Anterior cingulate cortex (tissue), 58 donors: ENCODE measurements around the gene IBSP.
A peak's percentile ranks its signal among the peaks of the same experiment; 100 is the strongest.

Experiments
- DNase-seq, 58 donors: peaks; one replicate each; lab custom pipeline; 2025; lab: John Stamatoyannopoulos, UW

The IBSP gene

DNA sequence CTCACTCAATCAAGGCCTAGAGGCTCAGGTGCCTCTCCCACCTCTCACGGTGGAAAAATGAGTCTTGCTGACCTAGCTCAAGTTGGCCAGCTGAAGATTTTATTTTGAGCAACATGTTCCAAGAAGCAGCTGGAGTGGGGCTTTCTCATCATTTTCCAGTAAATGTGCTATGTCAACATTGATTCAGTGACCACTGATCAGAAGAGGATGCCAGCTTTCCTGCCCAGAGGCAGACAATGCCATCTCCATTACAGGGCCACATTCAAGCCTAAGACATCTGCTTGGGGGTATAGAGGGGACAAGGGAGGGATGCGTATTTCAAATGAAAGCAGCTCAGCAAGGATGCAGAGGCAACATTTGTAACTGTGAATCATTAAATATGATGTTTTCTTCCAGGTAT, 36.4 kb downstream of the IBSP start:
- DNase-seq = no peak

DNA sequence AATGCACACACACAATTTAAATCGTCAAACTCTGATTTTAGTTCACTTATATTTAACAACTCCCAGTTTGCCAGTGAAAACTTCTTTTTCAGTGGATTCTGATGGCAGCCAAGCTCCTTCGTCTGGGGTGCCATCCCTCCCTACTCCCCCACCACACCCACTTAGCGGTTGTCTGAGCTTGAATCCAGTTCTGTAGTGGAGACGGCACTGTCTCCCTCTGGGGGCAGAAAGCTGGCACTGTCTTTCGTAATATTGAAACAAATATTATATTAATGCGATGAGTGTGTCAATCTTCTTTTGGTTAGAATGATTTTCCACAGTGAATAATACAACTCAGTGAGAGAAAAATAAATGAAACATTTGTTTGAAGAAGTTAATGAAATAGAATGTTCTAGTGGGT, 38.9 kb downstream of the IBSP start:
- DNase-seq = peak in 7 of 58 donors; percentile 3 to 28 (median 15)

- DNase-seq = peak in 31 of 58 donors; percentile 2 to 57 (median 25)
These were observed 39.7 kb downstream of the IBSP start for GRCh38 chr4:87838890-87839591.

GRCh38 chr4:87839592-87839946, 40.2 kb downstream of the IBSP start:
- DNase-seq = no peak

GRCh38 chr4:87840149-87840548, 40.8 kb downstream of the IBSP start:
- DNase-seq = peak in 1 of 58 donors; percentile 70

DNA sequence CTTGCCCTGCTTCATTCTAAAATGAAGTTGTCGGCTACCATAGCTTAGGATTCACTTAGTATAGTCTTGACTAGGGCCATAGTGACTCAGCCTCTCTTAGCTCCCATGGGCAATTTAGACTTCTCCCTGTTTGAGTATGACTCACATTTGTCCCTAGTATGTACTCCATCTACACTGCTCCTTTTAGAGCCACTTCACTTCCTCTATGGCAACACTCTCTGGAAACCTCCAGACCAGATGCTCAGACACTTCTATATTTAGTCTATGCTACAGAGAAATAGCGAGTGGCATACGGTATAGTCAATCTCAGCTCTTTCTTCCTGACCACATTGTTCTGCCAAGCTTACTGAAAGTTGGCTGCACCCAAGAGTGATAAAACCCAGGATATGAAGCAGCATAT, 44.6 kb downstream of the IBSP start:
- peak in 18 of 58 donors; percentile 4 to 80 (median 22) for DNase-seq

DNA sequence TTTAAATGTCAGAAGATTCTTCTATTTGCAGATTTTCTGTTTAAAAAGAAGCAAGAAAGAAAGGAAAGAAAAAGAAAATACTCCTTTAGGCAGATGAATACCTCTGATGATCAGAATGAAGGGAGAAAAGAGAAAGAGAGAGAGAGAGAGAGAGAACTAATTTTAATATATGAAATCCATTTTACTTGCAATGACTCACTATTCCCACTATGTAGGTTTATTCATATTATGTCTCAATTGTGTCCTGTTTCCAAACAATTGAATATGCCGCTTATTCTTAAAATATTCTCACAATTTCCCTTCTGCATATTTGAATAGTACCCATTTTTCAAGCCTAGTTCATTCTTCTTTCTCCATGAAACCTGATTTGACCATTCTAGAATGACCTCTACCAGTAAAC, 45.1 kb downstream of the IBSP start:
- DNase-seq = no peak

- no peak for DNase-seq
These were observed 46.9 kb downstream of the IBSP start for GRCh38 chr4:87846226-87846625.

- DNase-seq = peak in 44 of 58 donors; percentile 3 to 76 (median 40)
These were observed 49.4 kb downstream of the IBSP start for GRCh38 chr4:87848622-87849351.

- peak in 1 of 58 donors; percentile 11 for DNase-seq
These were observed 50.3 kb downstream of the IBSP start for GRCh38 chr4:87849612-87850011.

- DNase-seq = peak in 2 of 58 donors; percentile 28 to 49
These were observed 52.0 kb downstream of the IBSP start for GRCh38 chr4:87851332-87851731.

- no peak for DNase-seq
These were observed 52.6 kb downstream of the IBSP start for GRCh38 chr4:87851953-87852352.

GRCh38 chr4:87853108-87853507, 53.8 kb downstream of the IBSP start:
- DNase-seq = peak in 2 of 58 donors; percentile 63 to 64

GRCh38 chr4:87853891-87854290, 54.5 kb downstream of the IBSP start:
- DNase-seq = no peak

GRCh38 chr4:87855559-87855958, 56.2 kb downstream of the IBSP start:
- DNase-seq = peak in 1 of 58 donors; percentile 5

DNA sequence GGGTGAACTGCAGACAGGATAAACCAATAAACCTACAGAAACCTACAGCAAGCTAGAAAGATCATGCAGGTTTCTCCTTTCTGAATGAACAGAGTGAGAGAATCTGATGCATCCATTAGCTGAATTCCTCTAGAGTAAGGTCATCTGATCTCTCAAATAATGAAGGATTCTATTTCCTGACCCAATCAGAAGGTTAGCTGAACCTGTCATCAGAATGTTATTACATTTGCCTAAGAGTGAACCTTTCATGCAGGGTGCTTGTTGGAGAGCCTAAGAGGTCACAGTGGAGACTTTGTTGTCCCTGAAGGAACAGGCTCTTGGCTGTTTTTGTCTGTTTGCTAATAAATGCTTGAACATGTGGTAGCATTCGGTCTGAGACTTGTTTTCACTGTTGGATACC, 57.5 kb downstream of the IBSP start:
- no peak for DNase-seq

- DNase-seq = no peak
These were observed 58.4 kb downstream of the IBSP start for GRCh38 chr4:87857789-87858188.
